GM19193 (cell line): Measurements from ENCODE around the gene RBM7.

Source experiments
- POLR2A ChIP-seq: IDR thresholded peaks from 4 replicates; pipeline ENCODE4 v1.6.1; 2011; ENCODE audit not compliant: insufficient read depth, insufficient read length; ENCODE audit errors: extremely low read depth

Gene RBM7

DNA sequence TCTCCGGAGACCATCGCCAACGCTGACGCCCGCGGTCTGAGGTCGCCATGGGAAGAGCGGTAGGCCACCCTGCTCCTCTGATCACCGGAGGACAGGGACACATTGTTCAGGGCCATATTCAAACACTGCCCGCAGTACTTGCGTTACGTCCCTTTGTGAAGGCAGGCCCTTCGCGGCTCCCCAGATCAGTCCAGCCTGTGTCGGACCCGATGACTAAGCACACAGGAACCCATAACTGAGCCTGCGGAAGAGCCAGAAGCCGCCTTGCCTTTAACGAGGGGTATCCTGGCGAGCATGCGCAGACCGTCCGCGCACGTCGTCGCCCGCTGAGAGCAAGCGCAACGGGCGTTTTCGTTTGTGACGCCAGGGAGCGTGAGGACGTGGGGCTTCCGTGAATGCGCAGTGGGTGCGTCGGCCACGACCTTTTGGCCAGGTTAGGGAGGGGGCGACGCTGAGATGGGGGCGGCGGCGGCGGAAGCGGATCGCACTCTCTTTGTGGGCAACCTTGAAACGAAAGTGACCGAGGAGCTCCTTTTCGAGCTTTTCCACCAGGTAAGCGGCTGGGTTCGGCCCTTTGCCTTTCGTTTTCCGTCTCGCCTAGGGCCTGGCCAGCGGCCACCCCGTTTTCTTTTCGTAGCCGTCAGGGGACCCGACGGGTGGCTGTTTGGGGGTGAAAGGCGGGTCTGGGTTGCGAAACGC, at the start of gene RBM7, which contains the start of gene C11orf71:
TSS of gene RBM7 (plus strand) at position 451 of the 699 bp plus-strand sequence. CDS start at position 457, 6 bp downstream.
TSS of gene C11orf71 (minus strand) at position 296 of the 699 bp plus-strand sequence. CDS start at position 116, 180 bp downstream.
- peak; percentile 98 for TF ChIP-seq POLR2A

GRCh38 chr11:114353443-114353842, 47.0 kb upstream of the RBM7 start:
- no peak for TF ChIP-seq POLR2A

GRCh38 chr11:114354076-114354475, 46.4 kb upstream of the RBM7 start:
- TF ChIP-seq POLR2A, result no peak

- no peak for TF ChIP-seq POLR2A
Measured at GRCh38 chr11:114358716-114359115, 41.8 kb upstream of the RBM7 start.

DNA sequence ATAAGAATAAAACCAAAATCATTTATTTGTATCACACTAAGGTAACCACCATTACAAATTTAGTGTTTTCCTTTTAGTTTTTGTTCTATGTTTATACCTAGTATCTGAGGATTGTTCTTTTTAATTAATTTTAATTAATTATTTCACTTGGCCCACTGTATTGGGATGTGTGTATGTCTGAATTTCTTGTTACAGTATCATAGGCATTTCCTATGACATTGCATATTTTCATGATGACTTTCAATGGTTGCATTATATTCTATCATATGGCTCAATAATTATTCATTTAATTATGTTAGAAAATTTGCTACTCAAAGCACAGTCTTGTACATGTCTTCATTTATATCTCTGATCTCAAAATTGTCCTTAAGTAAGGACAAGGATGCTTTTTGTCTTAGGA, 41.1 kb upstream of the RBM7 start:
- no peak for TF ChIP-seq POLR2A

DNA sequence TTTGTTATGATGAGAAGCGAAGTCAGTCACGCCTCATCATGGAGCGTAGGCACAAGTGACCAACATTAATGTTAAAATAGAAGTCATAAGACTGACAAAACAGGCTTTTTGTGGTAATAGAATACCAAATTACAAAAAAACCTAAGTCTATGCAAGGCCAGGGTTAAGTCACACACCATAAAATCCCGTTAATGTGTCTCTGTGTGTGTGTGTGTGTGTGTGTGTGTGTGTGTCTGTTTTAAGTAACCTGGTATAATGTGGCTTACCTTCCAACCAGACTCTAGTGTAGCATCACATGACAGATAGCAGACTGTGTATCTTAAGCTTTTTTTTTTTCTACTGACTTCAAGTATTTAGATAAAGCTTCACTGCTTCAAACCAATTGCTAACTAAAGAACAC, 38.1 kb upstream of the RBM7 start:
- no peak for TF ChIP-seq POLR2A

- TF ChIP-seq POLR2A, result no peak
Measured at GRCh38 chr11:114362958-114363357, 37.5 kb upstream of the RBM7 start.

- no peak for TF ChIP-seq POLR2A
Measured at GRCh38 chr11:114366331-114367243, 33.9 kb upstream of the RBM7 start.

DNA sequence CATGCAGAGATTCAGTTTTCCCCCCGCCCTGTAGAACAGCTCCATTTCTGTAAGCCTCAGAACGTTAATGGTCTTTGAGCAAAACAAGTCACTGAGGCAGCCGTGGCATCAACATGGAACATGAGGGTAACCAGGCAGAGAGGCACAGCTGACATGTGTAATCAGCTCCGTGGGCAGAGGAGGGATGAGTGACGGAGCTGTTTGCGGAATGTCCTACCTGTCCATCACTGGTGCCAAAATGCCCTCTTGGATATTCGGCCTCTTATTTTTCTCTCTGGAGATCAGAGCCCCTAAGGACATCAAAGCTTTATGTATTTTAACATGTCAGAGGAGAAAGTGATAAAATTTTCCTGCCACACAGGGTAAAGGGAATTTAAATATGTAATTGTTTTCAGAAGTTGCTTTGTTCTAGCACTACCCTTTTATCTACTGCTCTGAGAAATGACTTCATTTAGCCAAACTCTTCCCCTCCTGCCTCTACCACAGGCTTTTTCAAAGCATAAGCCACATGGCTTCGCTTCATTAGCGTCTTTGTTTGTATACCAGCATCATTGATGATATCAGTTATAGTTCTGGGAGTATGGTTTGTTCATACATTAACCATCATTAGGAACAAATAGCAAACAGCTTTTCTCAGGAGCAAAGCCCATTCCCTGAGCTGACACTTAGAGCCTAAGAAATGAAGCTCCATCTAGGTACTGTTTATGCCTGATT, 33.1 kb upstream of the RBM7 start:
- TF ChIP-seq POLR2A, result no peak

- TF ChIP-seq POLR2A, result no peak
Measured at GRCh38 chr11:114368918-114369680, 31.4 kb upstream of the RBM7 start.

DNA sequence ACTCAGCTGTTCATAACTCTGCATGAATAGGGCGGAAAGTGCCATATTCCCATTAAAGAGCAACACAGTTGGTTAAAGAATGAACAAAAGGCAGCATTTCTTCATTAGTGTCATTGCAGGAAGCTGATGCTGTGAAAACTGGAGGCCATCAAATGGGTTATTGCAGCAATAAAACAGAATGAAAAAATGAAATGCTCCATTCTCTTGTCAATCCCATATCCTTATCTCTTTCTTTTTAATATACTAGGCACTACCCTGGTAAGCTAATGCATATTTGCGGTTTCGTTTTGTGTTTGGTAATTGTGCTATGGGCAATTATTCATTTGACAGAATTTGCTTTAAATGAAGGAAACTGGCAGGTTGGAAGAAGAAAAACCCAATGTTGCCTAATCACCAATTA, 25.4 kb upstream of the RBM7 start:
- no peak for TF ChIP-seq POLR2A

- TF ChIP-seq POLR2A, result no peak
Measured at GRCh38 chr11:114377612-114378267, 22.7 kb upstream of the RBM7 start.

- no peak for TF ChIP-seq POLR2A
Measured at GRCh38 chr11:114379394-114380069, 20.9 kb upstream of the RBM7 start.
